Dedifferentiated amniotic fluid mesenchymal stem cell (primary cell): ENCODE results near the gene ATG7.
A peak's percentile ranks its signal among the peaks of the same experiment; 100 is the strongest.
"Not testable (repeated sequence)": the region's sequence is repeated elsewhere in the genome, so short reads cannot be mapped to it uniquely, and the experiment has no call there.

Experiments used
- DNase-seq: peaks from one replicate; pipeline ENCODE4 v3.0.0-alpha.2; 2016; ENCODE audit errors: extremely low spot score

Gene ATG7

GRCh38 chr3:11459186-11459824, 187.1 kb downstream of the ATG7 start:
- peak; percentile 30 for DNase-seq

GRCh38 chr3:11461226-11461625, 189.0 kb downstream of the ATG7 start:
- no peak for DNase-seq

- not testable (repeated sequence) for DNase-seq
Observed at GRCh38 chr3:11462673-11463072, 190.5 kb downstream of the ATG7 start.

- DNase-seq, result no peak
Observed at GRCh38 chr3:11463591-11463990, 191.4 kb downstream of the ATG7 start.

- DNase-seq, result no peak
Observed at GRCh38 chr3:11464356-11464755, 192.2 kb downstream of the ATG7 start.

GRCh38 chr3:11465744-11466616, 193.8 kb downstream of the ATG7 start:
- peak; percentile 93 for DNase-seq

- no peak for DNase-seq
Observed at GRCh38 chr3:11467875-11468274, 195.7 kb downstream of the ATG7 start.

- DNase-seq, result no peak
Observed at GRCh38 chr3:11470031-11470853, 198.0 kb downstream of the ATG7 start.

- no peak for DNase-seq
Observed at GRCh38 chr3:11475324-11475723, 203.1 kb downstream of the ATG7 start.

GRCh38 chr3:11476735-11477144, 204.5 kb downstream of the ATG7 start:
- no peak for DNase-seq

GRCh38 chr3:11477407-11477911, 205.3 kb downstream of the ATG7 start:
- peak; percentile 71 for DNase-seq

- DNase-seq, result no peak
Observed at GRCh38 chr3:11478167-11478566, 206.0 kb downstream of the ATG7 start.

- DNase-seq, result no peak
Observed at GRCh38 chr3:11479221-11479620, 207.0 kb downstream of the ATG7 start.

- no peak for DNase-seq
Observed at GRCh38 chr3:11480663-11481298, 208.6 kb downstream of the ATG7 start.

GRCh38 chr3:11481556-11481955, 209.4 kb downstream of the ATG7 start:
- no peak for DNase-seq

- no peak for DNase-seq
Observed at GRCh38 chr3:11482021-11482420, 209.8 kb downstream of the ATG7 start.

GRCh38 chr3:11488356-11488755, 216.2 kb downstream of the ATG7 start:
- not testable (repeated sequence) for DNase-seq

GRCh38 chr3:11494131-11494916, 222.1 kb downstream of the ATG7 start:
- DNase-seq, result no peak

GRCh38 chr3:11495948-11496557, 223.9 kb downstream of the ATG7 start:
- no peak for DNase-seq

GRCh38 chr3:11498177-11498576, 226.0 kb downstream of the ATG7 start:
- DNase-seq, result no peak
